DMS79 treated with DMSO at 0.1 percent for 48 hours (cell line): Measurements from ENCODE around the gene FAM227B.
"Not testable (repeated sequence)": the region's sequence is repeated elsewhere in the genome, so short reads cannot be mapped to it uniquely, and the experiment has no call there.

ENCODE experiments used
- DNase-seq: peaks from one replicate; lab custom pipeline; 2025; lab: John Stamatoyannopoulos, UW

Gene FAM227B

DNA sequence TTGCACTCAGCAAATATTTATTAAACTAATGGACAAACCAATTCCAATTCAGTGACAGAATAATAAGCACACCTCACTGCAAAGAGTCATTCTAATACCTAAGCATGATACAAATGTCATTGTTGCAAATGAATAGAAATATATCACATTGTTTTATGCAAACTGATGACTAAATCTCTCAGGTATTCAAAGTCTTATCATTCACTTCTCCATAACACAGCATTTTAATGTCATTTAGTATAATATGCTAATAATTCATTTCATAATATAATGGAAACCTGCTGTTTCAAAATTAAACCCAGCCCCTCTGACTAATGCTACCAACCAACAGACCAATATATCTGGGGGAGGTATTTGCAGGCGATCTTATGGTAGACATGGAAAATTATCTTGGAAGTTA lies 125.8 kb downstream of the FAM227B start:
- no peak for DNase-seq

DNA sequence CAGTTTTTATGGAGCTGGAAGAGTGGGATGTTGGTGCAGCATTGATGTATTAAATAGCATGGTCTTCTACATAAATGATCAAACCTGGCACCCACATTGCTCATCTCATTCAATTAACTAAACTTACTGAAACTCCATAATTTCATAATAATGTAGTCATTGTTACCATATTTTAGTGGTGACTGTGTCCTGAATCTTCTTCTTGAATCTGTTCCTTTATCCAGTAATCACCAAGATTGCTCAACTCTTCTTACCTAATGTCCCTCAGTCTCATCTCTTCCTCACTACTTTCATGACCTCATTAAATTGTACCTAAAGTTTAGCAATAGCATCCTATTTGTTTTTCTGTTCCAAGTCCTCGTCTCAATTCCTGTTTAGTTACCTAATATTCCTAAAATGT lies 127.8 kb downstream of the FAM227B start:
- no peak for DNase-seq

GRCh38 chr15:49492151-49492550 lies 128.5 kb downstream of the FAM227B start:
- no peak for DNase-seq

GRCh38 chr15:49490966-49491365 lies 129.7 kb downstream of the FAM227B start:
- DNase-seq: no peak

DNA sequence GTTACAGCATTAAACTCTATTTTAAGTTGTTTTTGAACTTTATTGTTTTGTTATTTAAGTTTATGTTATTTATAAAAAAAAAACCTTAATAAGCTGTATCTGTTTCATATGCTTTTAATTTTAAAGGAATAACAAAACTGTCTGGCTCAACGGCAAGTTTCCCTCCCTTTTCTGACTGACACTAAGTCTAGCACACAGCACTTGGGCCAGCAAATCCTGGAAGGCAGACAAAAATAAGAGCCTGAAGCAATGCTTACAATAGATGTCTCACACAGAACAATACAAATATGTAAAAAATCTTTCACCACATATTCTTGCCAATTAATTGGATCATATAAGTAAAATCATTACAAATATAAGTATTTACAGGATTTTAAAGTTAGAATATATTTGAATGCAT lies 135.2 kb downstream of the FAM227B start:
- DNase-seq: not testable (repeated sequence)

DNA sequence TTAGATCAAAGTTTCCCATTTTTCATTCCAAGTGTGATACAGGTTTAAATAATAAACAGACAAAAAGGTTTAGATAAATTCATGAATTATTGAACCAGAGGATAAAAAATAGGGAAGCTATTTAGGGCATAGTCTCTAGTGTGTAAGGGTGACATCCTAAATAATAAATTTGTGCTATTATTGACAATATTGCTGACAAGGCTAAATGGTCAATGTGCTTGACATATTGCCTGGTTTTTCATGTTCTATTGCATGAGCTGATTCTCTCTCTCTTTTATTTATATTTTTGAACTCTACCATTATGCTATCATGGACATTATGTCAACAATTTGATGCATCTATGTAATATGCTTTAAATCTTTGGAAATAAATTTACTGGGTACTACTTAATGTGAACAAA lies 141.6 kb downstream of the FAM227B start:
- DNase-seq: not testable (repeated sequence)

- DNase-seq: not testable (repeated sequence)
Observed at GRCh38 chr15:49478021-49478420, 142.6 kb downstream of the FAM227B start.

DNA sequence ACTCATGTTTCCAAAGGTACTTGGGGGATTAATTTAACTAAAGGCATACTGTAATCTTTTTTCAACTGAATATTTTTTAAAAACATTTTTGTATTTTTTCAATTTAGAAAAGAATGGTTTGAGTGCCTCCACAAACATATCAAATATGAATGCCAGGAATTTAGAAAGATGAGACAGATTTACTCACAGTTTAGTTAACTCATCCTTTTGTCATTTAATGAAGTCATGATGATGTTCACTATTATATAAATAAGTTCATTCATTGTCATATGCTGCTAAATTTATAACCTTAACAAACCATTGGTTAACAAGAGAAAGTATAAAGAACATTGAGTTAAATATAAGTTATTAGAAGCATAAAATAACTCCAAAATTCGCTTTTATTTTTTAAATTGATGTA lies 147.6 kb downstream of the FAM227B start:
- DNase-seq: no peak

DNA sequence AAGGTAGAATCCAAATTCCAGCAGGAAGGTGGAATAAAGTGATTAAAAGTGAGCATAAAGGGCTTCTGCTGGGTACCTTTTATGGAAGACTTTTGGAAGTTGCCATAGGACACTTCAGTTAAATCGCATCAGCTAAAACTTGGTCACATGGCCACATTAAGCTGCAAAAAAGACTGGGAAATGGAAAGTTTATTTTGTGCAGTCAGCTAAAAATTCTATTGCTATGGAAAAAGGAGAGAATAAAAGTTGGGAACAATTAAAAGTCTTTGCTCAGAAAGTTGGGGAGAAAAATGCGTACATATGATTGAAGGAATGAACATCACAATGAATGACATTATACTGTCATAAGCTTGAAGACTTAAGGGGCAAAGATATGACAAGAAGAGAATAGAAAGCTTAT lies 148.3 kb downstream of the FAM227B start:
- no peak for DNase-seq

DNA sequence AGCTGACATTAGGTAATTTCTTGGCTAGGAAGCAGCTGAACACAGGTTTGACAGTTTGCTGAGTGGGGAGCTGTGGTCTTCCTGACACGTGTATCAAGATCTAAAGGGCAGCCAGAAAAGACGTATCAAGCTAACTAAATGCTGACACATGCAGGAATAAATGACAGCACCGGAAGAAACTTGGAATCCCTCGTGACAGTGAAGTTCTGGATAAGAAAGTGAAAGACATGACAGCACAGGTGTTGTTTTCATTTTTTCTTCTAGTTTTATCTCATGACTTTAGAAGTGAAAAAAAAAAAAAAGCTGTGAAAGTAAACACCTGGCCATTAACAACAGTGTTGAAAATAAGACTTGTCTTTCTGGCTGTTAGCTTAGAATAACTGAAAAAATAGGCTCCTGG lies 148.9 kb downstream of the FAM227B start:
- DNase-seq: no peak

GRCh38 chr15:49471248-49471647 lies 149.4 kb downstream of the FAM227B start:
- DNase-seq: not testable (repeated sequence)

DNA sequence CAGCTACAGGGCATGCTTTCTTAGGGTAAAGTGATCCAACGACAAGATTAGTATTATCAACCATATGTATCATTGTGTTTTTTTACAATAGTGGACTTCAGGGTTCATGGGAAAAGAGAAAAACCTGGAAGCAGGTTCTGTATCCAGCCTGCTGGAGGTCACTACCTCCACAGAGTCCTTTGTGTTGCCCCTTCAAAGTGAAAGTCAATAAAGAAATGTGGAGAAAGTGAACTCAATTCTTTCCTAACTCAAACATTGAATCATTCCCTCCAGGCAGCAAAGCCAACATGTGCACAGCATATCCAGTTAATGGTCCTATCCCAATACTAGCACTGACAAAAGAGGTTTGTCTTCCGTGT lies 152.2 kb downstream of the FAM227B start:
- no peak for DNase-seq

DNA sequence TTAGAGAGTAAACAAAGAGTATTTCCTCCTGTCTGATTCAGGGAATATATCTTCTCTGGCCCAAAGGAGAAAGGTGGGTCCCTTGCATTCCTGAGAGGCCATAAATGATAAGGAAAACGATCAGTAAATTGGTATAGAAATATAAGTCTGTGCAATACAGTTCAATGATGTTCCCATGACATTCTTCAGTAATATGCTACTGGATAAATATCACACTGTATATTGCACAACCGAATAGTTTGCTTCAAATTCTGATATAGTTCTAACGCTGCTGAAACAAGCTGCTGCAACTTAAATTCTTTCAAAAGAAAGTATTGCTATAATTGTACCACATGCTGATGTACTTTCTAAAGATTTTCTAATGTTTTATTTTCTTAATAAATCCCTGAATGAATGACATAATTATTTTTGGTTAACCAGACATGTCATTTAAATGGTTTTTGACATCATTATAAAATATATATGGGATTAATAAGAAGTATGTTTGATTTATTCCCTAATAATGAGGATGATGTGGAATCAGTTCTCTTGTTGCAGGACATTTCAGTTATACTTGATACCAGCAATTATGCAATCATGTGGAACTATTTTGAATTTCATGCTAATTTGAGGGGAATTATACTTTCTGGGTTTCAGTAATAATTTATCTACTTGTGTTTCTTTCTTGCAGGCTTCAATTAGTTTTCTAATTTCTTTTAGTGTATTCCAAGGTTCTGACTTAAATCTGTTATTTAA lies 152.7 kb downstream of the FAM227B start:
- no peak for DNase-seq

GRCh38 chr15:49466119-49466518 lies 154.5 kb downstream of the FAM227B start:
- DNase-seq: no peak

GRCh38 chr15:49464522-49464921 lies 156.1 kb downstream of the FAM227B start:
- DNase-seq: no peak

DNA sequence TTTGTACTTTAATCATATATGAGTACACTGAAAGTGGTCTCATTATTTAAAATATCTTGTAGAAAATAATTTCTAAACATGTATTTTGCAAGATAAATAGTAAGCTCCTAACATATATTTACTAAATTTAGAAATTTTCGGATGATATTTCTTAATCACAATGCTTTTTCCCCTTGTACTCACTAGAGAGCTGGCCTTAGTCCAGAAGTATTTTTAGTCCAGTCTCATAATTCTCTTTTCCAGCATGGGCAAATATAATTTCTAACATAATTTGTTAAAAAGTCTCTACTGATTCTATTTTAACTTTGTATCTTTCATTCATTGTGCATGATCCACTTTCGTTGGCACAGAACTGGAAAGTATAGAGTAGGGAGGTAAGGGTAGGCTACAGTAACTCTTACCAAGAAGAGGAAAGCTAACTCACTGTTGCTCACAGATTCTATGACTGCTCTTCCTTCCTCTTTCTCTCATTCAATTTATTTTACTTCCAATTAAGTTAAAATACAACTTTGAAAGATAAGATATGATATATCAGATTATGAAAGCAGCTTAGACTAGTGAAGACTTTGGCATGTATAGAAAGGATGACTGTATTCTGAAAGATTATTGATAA lies 158.3 kb downstream of the FAM227B start:
- no peak for DNase-seq

GRCh38 chr15:49460411-49460941 lies 160.1 kb downstream of the FAM227B start:
- DNase-seq: no peak

DNA sequence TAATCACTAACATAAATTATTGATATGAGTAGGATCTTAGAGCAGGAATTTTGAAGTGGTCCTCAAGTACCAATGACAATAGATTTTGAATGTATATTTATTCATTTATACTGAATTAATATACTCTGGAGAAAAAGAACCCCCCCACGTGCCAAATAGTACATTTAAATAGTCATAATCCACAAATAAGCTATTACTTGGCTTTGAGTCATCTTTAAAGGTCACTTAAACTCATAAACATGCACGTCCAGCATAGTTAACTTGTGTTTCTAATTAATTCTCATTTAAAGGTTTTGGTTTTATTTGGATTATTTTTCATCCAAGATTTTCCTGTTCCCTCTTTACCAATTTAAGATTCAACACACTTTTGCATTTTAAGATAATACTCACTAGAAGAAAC lies 162.5 kb downstream of the FAM227B start:
- no peak for DNase-seq

GRCh38 chr15:49456166-49456565 lies 164.5 kb downstream of the FAM227B start:
- no peak for DNase-seq

GRCh38 chr15:49452595-49452994 lies 168.0 kb downstream of the FAM227B start:
- DNase-seq: no peak

DNA sequence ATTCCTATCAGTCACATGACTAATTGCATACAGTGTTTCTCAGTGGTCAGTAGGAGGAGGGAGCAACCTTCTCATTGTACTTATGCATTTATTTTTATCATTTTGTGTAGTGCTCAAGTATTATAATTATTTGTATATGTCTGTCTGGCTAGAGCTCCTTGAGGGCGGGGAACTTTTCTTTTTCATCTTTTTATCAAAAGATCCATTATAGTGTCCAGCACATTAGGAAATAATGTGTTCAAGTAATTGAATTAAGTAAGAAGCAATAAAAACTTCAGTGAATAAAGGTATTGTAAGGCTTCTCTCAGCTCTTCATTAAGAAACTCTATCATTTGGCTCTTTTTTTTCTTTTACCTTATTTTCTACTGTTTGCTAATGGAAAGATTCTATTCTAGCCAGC lies 178.8 kb downstream of the FAM227B start:
- DNase-seq: no peak

- DNase-seq: no peak
Observed at GRCh38 chr15:49441356-49441755, 179.3 kb downstream of the FAM227B start.

DNA sequence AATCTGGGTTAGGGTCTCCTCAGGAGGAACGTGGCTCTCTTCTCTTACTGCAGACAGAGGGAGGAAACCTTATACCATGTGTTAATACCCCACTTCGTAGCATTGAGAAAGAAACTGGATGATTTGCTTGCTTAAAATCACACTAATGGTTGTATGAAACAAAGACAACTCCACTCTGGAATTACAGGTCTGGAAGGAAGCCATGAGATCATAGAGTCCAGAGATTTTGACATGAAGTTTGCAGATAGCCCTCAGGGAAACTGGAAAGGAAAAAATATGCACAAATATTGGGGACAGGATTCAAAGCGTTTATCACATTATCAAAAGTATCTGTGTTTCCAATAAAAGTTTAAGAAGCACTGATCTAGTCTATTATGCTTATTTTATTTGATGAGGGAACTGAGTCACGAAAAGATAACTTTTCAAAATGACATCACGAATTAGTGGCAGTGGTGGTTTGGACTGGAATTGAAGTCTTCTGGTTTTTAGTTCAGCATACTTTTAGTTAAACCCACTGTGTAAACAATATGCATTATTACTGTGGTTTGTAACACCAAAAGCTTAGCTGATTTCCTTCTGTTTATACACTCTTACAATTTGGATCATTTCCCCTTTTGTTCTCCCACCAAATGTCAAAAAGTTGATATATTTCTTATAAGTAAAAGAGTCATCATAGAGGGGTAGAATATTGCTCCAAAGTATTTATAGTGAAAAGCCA lies 180.8 kb downstream of the FAM227B start:
- no peak for DNase-seq
